NT2/D1 (cell line): Measurements from ENCODE around the gene PARVA.

ENCODE experiments used
- DNase-seq: peaks from one replicate; pipeline ENCODE4 v3.0.0-alpha.2; 2011; ENCODE audit warnings: low read depth, low spot score
- H3K27me3 ChIP-seq: 2 replicates; pipeline ENCODE4 v1.6.0; 2011; ENCODE audit warnings: mild to moderate bottlenecking; ENCODE audit not compliant: insufficient read length, insufficient read depth
- H3K36me3 ChIP-seq: 2 replicates; pipeline ENCODE4 v1.6.1; 2011; ENCODE audit warnings: mild to moderate bottlenecking, low read length, mixed read lengths; ENCODE audit not compliant: insufficient read depth, insufficient read length
- H3K4me1 ChIP-seq: 2 replicates; pipeline ENCODE4 v1.5.1; 2011; ENCODE audit not compliant: insufficient read depth, insufficient read length
- H3K4me3 ChIP-seq: 2 replicates; pipeline ENCODE4 v1.5.1; 2011; ENCODE audit warnings: low read depth; ENCODE audit not compliant: insufficient read length
- H3K9ac ChIP-seq: 2 replicates; pipeline ENCODE4 v1.6.0; 2011; ENCODE audit warnings: low read depth; ENCODE audit not compliant: insufficient read length
- H3K9me3 ChIP-seq: 2 replicates; pipeline ENCODE4 v1.5.1; 2011; ENCODE audit warnings: mild to moderate bottlenecking, low read length; ENCODE audit not compliant: insufficient read depth
- SUZ12 ChIP-seq: IDR thresholded peaks from 2 replicates; pipeline ENCODE4 v1.6.1; 2011; ENCODE audit not compliant: insufficient read length, insufficient read depth; ENCODE audit errors: extremely low read depth
- YY1 ChIP-seq: IDR thresholded peaks from 2 replicates; pipeline ENCODE4 v1.6.1; 2011; ENCODE audit not compliant: insufficient read length, insufficient read depth
- ZNF274 ChIP-seq: IDR thresholded peaks from 2 replicates; pipeline ENCODE4 v1.6.1; 2011; ENCODE audit warnings: mild to moderate bottlenecking, low read depth, low read length

The PARVA gene

GRCh38 chr11:12377106-12377823 lies at the start of gene PARVA:
TSS of gene PARVA (plus strand) at chr11:12377571. CDS start at chr11:12377648, 77 bp downstream.
- peaks cover 24% of the 10 kb centered on the region for H3K36me3 ChIP-seq
- TF ChIP-seq YY1, result no peak
- peaks cover 2% of the 10 kb centered on the region for H3K4me1 ChIP-seq
- H3K9me3 ChIP-seq, result no peaks in the 10 kb centered on the region
- H3K27me3 ChIP-seq, result peaks cover 11% of the 10 kb centered on the region
- peak within 1 kb of the TSS; percentile 87 for H3K9ac ChIP-seq
- DNase-seq, result peak; percentile 66
- H3K4me3 ChIP-seq, result peak within 1 kb of the TSS; percentile 71

- TF ChIP-seq YY1, result no peak
- no peak for TF ChIP-seq SUZ12
- no peak for TF ChIP-seq ZNF274
- Histone ChIP-seq H3K36me3 (no peaks in the 10 kb centered on the region), H3K27me3 (no peaks in the 10 kb centered on the region), H3K4me3 (no peak overlapping the region), H3K9me3 (no peaks in the 10 kb centered on the region), H3K4me1 (no peaks in the 10 kb centered on the region), H3K9ac (no peak overlapping the region)
- DNase-seq, result no peak
Measured at GRCh38 chr11:12329169-12329568, 48.2 kb upstream of the PARVA start.

GRCh38 chr11:12329797-12330196 lies 47.6 kb upstream of the PARVA start:
- TF ChIP-seq SUZ12, result no peak
- no peak for TF ChIP-seq YY1
- TF ChIP-seq ZNF274, result no peak
- no peaks in the 10 kb centered on the region for H3K27me3 ChIP-seq
- H3K36me3 ChIP-seq, result no peaks in the 10 kb centered on the region
- H3K9me3 ChIP-seq, result no peaks in the 10 kb centered on the region
- no peak overlapping the region for H3K9ac ChIP-seq
- H3K4me3 ChIP-seq, result no peak overlapping the region
- H3K4me1 ChIP-seq, result no peaks in the 10 kb centered on the region
- no peak for DNase-seq

GRCh38 chr11:12330485-12331231 lies 46.7 kb upstream of the PARVA start:
- H3K4me3 ChIP-seq, result no peak overlapping the region
- no peaks in the 10 kb centered on the region for H3K36me3 ChIP-seq
- H3K27me3 ChIP-seq, result no peaks in the 10 kb centered on the region
- TF ChIP-seq ZNF274, result no peak
- TF ChIP-seq YY1, result no peak
- no peak for TF ChIP-seq SUZ12
- H3K4me1 ChIP-seq, result no peaks in the 10 kb centered on the region
- no peaks in the 10 kb centered on the region for H3K9me3 ChIP-seq
- DNase-seq, result no peak
- no peak overlapping the region for H3K9ac ChIP-seq

- no peak for TF ChIP-seq YY1
- no peak for TF ChIP-seq SUZ12
- no peak for TF ChIP-seq ZNF274
- H3K4me1 ChIP-seq, result no peaks in the 10 kb centered on the region
- H3K27me3 ChIP-seq, result no peaks in the 10 kb centered on the region
- H3K36me3 ChIP-seq, result no peaks in the 10 kb centered on the region
- no peak overlapping the region for H3K4me3 ChIP-seq
- DNase-seq, result peak; percentile 70
- no peaks in the 10 kb centered on the region for H3K9me3 ChIP-seq
- no peak overlapping the region for H3K9ac ChIP-seq
Measured at GRCh38 chr11:12331239-12331874, 46.0 kb upstream of the PARVA start.

GRCh38 chr11:12343526-12343925 lies 33.8 kb upstream of the PARVA start:
- H3K4me1 ChIP-seq, result no peaks in the 10 kb centered on the region
- no peaks in the 10 kb centered on the region for H3K9me3 ChIP-seq
- TF ChIP-seq ZNF274 (no peak), SUZ12 (no peak), YY1 (no peak)
- no peak overlapping the region for H3K9ac ChIP-seq
- H3K27me3 ChIP-seq, result no peaks in the 10 kb centered on the region
- H3K36me3 ChIP-seq, result no peaks in the 10 kb centered on the region
- H3K4me3 ChIP-seq, result no peak overlapping the region
- no peak for DNase-seq

GRCh38 chr11:12353534-12353933 lies 23.8 kb upstream of the PARVA start:
- Histone ChIP-seq H3K9ac (no peak overlapping the region), H3K27me3 (no peaks in the 10 kb centered on the region), H3K4me3 (no peak overlapping the region), H3K36me3 (no peaks in the 10 kb centered on the region), H3K4me1 (no peaks in the 10 kb centered on the region), H3K9me3 (no peaks in the 10 kb centered on the region)
- TF ChIP-seq SUZ12 (no peak), YY1 (no peak), ZNF274 (no peak)
- no peak for DNase-seq
